Body of pancreas (tissue), 4 donors: Measurements from ENCODE around the gene BDNF. TPM values are rescaled to one million over a fixed set of nuclear protein-coding genes. Genes with fewer than 3 reads are reported as not detected.

Source experiments
- ATAC-seq: fragments of 150-250 bp; one replicate; pipeline ENCODE4 v1.9.1; 2016
- DNase-seq, 4 donors: peaks; one replicate each; pipeline ENCODE4 v3.0.0-alpha.2; 2019
- H3K27ac ChIP-seq, 4 donors: fragments of 200-600 bp; sonication (generic); 1 replicate in 3 of 4; 2 replicates in 1 of 4; pipeline versions ENCODE4 v1.5.1 to v1.6.1; 2016 to 2019; ENCODE audit warnings: mild to moderate bottlenecking in 1 of 4, mixed read lengths in 1 of 4, moderate library complexity in 1 of 4
- H3K27me3 ChIP-seq, 2 donors: fragments of 200-600 bp; sonication (generic); one replicate each; pipeline ENCODE4 v1.6.0; 2016; ENCODE audit warnings: mild to moderate bottlenecking in 1 of 2
- H3K36me3 ChIP-seq, 2 donors: fragments of 200-600 bp; sonication (generic); replicated peaks in 1 of 2; 2 replicates each; pipeline ENCODE4 v1.5.1; 2016; ENCODE audit warnings: low read depth in 2 of 2; ENCODE audit not compliant: insufficient read depth in 1 of 2
- H3K4me1 ChIP-seq: fragments of 200-600 bp; sonication (generic); one replicate; pipeline ENCODE4 v1.6.0; 2016
- H3K4me3 ChIP-seq, 2 donors: fragments of 200-600 bp; sonication (generic); 1 replicate in 1 of 2; 2 replicates in 1 of 2; pipeline ENCODE4 v1.5.1; 2016 to 2019
- H3K9me3 ChIP-seq, 3 donors: fragments of 200-600 bp; sonication (generic); 1 replicate in 2 of 3; 2 replicates in 1 of 3; pipeline ENCODE4 v1.5.1; 2016
- POLR2A ChIP-seq, 3 donors: fragments of 450-650 bp; IDR thresholded peaks; one replicate each; pipeline ENCODE4 v1.6.1; 2016; ENCODE audit warnings: antibody characterized with exemption in 3 of 3, mild to moderate bottlenecking in 2 of 3
- WGBS, 2 donors: methylation state at CpG; one replicate each; pipeline ENCODE4 v1.1.5; 2017; 5-methylcytosine and 5-hydroxymethylcytosine counted together
- intact Hi-C: fragments of 100-400 bp; cut with DNase I; formaldehyde crosslinking; loops from one replicate; pipeline ENCODE4 v1.15.1; 2023
- total RNA-seq, 2 donors: library from RNA; depleted of rRNA; stranded (reverse); fragments of >200 nt; gene quantifications; one replicate each; pipeline ENCODE4 v1.1.0, GENCODE V29; 2016
- TF ChIP-seq, protein P1 (sequence below), 7 experiments: fragments of 450-650 bp in 4 of 7; fragments of 200-600 bp in 3 of 7; sonication (generic) in 3 of 7; IDR thresholded peaks; one replicate each; pipeline ENCODE4 v1.5.1; 2016 to 2019; ENCODE audit warnings: antibody characterized with exemption in 7 of 7

Gene BDNF
- total RNA-seq, 2 donors from 2014 or later = not detected

DNA sequence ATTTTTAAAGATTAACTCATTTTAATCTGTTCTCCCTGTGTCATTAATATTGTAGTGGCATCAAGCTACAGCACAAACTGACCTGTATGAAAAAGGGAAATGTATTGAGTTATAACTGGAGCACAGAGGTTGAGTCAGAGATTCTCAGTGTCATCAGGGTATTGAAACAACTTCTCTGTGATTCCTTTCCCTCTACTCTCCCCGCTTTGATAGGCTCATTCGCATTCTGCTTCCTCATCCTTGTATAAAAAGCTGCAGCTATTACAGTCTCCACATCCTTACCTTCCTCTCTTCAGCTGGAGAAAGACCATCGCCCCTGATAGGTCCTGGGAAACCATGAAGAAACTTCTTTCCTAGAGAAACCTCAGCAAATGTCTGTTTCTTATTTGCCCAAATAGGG is 90.0 kb downstream of the BDNF start:
- Histone ChIP-seq H3K27ac (no peak overlapping the region), H3K4me1 (no peaks in the 10 kb centered on the region), H3K9me3 (no peaks in the 10 kb centered on the region), H3K36me3 (no peaks in the 10 kb centered on the region), H3K4me3 (no peak overlapping the region), H3K27me3 (no peaks in the 10 kb centered on the region)
- ATAC-seq (no peak), DNase-seq (no peak)
- TF ChIP-seq, protein P1, sequence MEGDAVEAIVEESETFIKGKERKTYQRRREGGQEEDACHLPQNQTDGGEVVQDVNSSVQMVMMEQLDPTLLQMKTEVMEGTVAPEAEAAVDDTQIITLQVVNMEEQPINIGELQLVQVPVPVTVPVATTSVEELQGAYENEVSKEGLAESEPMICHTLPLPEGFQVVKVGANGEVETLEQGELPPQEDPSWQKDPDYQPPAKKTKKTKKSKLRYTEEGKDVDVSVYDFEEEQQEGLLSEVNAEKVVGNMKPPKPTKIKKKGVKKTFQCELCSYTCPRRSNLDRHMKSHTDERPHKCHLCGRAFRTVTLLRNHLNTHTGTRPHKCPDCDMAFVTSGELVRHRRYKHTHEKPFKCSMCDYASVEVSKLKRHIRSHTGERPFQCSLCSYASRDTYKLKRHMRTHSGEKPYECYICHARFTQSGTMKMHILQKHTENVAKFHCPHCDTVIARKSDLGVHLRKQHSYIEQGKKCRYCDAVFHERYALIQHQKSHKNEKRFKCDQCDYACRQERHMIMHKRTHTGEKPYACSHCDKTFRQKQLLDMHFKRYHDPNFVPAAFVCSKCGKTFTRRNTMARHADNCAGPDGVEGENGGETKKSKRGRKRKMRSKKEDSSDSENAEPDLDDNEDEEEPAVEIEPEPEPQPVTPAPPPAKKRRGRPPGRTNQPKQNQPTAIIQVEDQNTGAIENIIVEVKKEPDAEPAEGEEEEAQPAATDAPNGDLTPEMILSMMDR (IDR thresholded peaks at IDR 0.05) = no peak
- intact Hi-C loops = no loop called here
- WGBS, 2 donors = 81 to 98% methylated on average over 3 of the region's 3 CpGs

DNA sequence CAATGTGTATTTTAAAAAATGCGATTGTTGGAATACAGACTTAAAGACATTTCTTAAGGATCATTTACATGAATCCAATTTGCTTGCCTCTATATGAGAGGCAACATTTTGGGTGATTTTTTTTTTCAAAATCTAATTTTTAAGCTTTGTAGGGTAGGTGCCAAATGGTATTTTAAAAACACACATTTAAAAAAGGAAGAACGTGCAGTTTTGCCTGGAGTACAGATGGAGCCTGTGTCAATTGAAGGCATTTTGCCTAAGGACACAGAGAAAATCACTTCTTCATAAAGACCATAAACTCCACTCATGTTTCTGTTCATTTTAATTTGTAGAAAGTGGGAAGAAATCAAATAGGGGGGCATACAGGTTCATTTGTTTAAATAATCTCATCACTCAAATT is 91.3 kb downstream of the BDNF start:
- WGBS, 2 donors = 91 to 94% methylated on average over 2 of the region's 2 CpGs
- no peak overlapping the region for H3K4me3 ChIP-seq
- no peaks in the 10 kb centered on the region for H3K27me3 ChIP-seq
- no peaks in the 10 kb centered on the region for H3K4me1 ChIP-seq
- H3K9me3 ChIP-seq = no peaks in the 10 kb centered on the region
- no peaks in the 10 kb centered on the region for H3K36me3 ChIP-seq
- H3K27ac ChIP-seq = no peak overlapping the region
- intact Hi-C loops = no loop called here
- ATAC-seq (no peak), DNase-seq (no peak)
- TF ChIP-seq POLR2A (IDR thresholded peaks at IDR 0.05) = no peak
- TF ChIP-seq, protein P1 (IDR thresholded peaks at IDR 0.05) = no peak

DNA sequence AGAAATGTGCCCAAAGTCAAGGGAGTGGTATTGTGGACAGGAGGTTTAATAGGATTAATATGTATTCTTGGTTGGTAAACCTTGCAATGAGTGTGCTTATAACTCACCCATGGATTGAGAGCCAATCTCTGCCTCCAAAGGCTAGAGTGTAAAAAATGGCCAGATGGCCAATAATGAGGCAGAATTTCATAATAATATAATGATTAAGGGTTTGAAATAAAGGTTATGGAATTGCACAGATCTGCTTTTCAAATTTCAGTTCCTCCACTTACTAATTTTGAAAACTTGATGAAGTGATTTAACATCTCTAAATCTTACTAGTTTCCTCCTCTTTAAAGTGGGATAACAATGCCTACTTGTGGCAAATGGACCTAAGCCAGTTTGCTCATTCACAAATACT is 94.8 kb downstream of the BDNF start:
- H3K27me3 ChIP-seq = no peaks in the 10 kb centered on the region
- no peaks in the 10 kb centered on the region for H3K9me3 ChIP-seq
- H3K27ac ChIP-seq = no peak overlapping the region
- no peak overlapping the region for H3K4me3 ChIP-seq
- intact Hi-C loops = no loop called here
- DNase-seq (no peak), ATAC-seq (no peak)
- H3K36me3 ChIP-seq = no peaks in the 10 kb centered on the region
- H3K4me1 ChIP-seq = no peaks in the 10 kb centered on the region
- TF ChIP-seq, protein P1 (IDR thresholded peaks at IDR 0.05) = no peak

Other genes with a start within 250 kb of the BDNF start
- gene LGR4, start 227.7 kb downstream of the BDNF start, total RNA-seq = 100 to 1,000 TPM; 120 to 145 TPM
- gene LIN7C, start 193.7 kb downstream of the BDNF start, total RNA-seq = 10 to 100 TPM; 17.5 to 27.8 TPM